Common myeloid progenitor, CD34-positive (primary cell): ENCODE data around the gene SLIT3.

Experiments
- CTCF ChIA-PET: fragments of 350-600 bp; sonication (Branson Sonifier 250); formaldehyde crosslinking; loops from one replicate; lab custom pipeline; 2021; ENCODE audit warnings: antibody characterized with exemption; lab: Charles Lee
- POLR2A ChIA-PET: fragments of 350-600 bp; sonication (Branson Sonifier 250); formaldehyde crosslinking; loops from one replicate; lab custom pipeline; 2021; ENCODE audit warnings: antibody characterized with exemption; lab: Charles Lee
- DNase-seq, 3 donors: peaks; one replicate each; pipeline versions ENCODE4 v3.0.0 to v3.0.0-alpha.2; 2013
- H3K27ac ChIP-seq, 2 experiments: 1 replicate in 1 of 2; 2 replicates in 1 of 2; pipeline ENCODE4 v1.7.0; 2013; ENCODE audit warnings: inconsistent platforms in 2 of 2, low read length in 2 of 2, mild to moderate bottlenecking in 2 of 2, low read depth in 1 of 2, moderate library complexity in 1 of 2; ENCODE audit not compliant: severe bottlenecking in 2 of 2, insufficient read depth in 1 of 2, poor library complexity in 1 of 2
- H3K27me3 ChIP-seq, 5 experiments: replicated peaks in 2 of 5; 1 replicate in 3 of 5; 2 replicates in 2 of 5; pipeline versions ENCODE4 v1.6.1 to v1.7.0; 2013; ENCODE audit warnings: low read length in 4 of 5, mild to moderate bottlenecking in 2 of 5, moderate library complexity in 2 of 5, inconsistent platforms in 1 of 5; ENCODE audit not compliant: insufficient read depth in 5 of 5, control insufficient read depth in 4 of 5
- H3K36me3 ChIP-seq, 4 experiments: 1 replicate in 2 of 4; 2 replicates in 2 of 4; pipeline versions ENCODE4 v1.6.1 to v1.7.0; 2013; ENCODE audit warnings: low read length in 3 of 4, control low read depth in 1 of 4, mild to moderate bottlenecking in 1 of 4; ENCODE audit not compliant: control insufficient read depth in 4 of 4, insufficient read depth in 4 of 4
- H3K4me1 ChIP-seq, 4 experiments: 1 replicate in 3 of 4; 2 replicates in 1 of 4; pipeline versions ENCODE4 v1.6.1 to v1.7.1; 2013; ENCODE audit warnings: low read length in 3 of 4, mild to moderate bottlenecking in 3 of 4, control low read depth in 1 of 4, inconsistent platforms in 1 of 4, moderate library complexity in 1 of 4; ENCODE audit not compliant: control insufficient read depth in 4 of 4, insufficient read depth in 4 of 4; ENCODE audit errors: control extremely low read depth in 1 of 4
- H3K4me3 ChIP-seq, 7 experiments: 1 replicate in 4 of 7; 2 replicates in 3 of 7; pipeline versions ENCODE4 v1.5.1 to v1.7.0; 2013; ENCODE audit warnings: mild to moderate bottlenecking in 7 of 7, low read length in 6 of 7, moderate library complexity in 6 of 7, inconsistent platforms in 2 of 7, low read depth in 2 of 7, control low read depth in 1 of 7; ENCODE audit not compliant: insufficient read depth in 4 of 7, control insufficient read depth in 1 of 7; ENCODE audit errors: extremely low read depth in 1 of 7
- H3K9me3 ChIP-seq, 5 experiments: 1 replicate in 4 of 5; 2 replicates in 1 of 5; pipeline versions ENCODE4 v1.6.1 to v1.7.1; 2013; ENCODE audit warnings: low read length in 4 of 5, mild to moderate bottlenecking in 2 of 5, inconsistent platforms in 1 of 5, low read depth in 1 of 5, moderate library complexity in 1 of 5; ENCODE audit not compliant: control insufficient read depth in 4 of 5, insufficient read depth in 2 of 5; ENCODE audit errors: control extremely low read depth in 1 of 5
- WGBS: methylation state at CpG from one replicate; pipeline ENCODE4 v1.1.5; 2013; ENCODE audit not compliant: insufficient coverage; 5-methylcytosine and 5-hydroxymethylcytosine counted together

Gene SLIT3

DNA sequence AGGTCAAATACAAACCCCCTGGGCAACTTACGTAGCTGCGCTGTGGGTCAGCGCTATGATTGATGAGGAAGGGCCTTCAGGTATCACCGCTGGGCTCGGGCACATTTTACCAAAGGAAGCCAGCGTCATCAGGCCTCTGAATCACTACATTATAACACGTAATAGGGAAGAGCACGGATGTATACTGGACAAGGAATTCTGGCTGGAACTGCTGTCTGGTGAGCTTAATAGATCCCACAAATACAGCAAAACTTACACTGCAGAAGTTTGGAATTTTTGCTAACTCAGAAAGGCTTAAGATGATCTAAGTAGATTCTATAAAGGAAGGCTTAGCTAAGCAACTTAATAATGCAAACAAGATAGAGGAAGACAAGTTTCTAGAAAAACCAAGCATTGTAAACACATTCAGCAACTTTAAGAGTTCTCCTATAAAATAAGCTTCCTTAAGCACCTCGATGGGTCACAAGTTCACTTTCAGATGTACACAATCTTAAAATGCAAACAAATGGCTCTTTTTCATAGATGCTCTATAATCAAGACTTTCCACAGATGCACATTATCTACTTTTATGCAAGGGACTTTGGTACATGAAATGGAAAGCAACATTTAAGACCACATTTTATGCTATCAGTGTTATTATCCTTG is 361.7 kb downstream of the SLIT3 start:
- no peak overlapping the region for H3K4me3 ChIP-seq
- whole genome bisulfite sequencing = 95% methylated on average over 9 of the region's 9 CpGs
- ChIA-PET CTCF (no interaction called here), POLR2A (no interaction called here)
- no peaks in the 10 kb centered on the region for H3K4me1 ChIP-seq
- no peak for DNase-seq
- H3K27me3 ChIP-seq = no peaks in the 10 kb centered on the region
- no peaks in the 10 kb centered on the region for H3K36me3 ChIP-seq
- H3K27ac ChIP-seq = no peak overlapping the region
- H3K9me3 ChIP-seq = no peaks in the 10 kb centered on the region

DNA sequence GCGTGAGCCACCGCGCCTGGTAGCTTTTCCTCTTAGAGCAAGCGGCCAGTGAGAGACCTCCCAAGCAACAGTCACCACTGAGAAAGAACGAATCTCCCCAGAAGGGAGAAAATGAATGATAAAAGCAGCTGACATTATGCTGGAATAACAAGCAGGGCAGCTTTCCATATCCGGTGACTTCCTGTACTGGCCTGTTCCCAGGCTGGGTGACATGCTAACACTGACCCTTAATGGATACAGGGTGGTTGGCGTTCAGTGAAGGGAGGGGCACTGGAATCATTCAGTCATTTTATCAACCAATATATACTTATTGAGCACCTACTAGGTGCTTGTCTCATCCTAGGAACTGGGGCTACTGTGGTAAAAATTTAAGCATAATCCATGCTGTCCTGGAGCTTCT is 364.4 kb downstream of the SLIT3 start:
- POLR2A ChIA-PET = no interaction called here
- H3K27me3 ChIP-seq = no peaks in the 10 kb centered on the region
- CTCF ChIA-PET = interaction anchor here (1.2 to 1.5 kb wide), 2 partner anchors 8 to 10 kb away, joined by 3 to 4 read pairs; no protein-coding TSS in a partner anchor
- H3K36me3 ChIP-seq = no peaks in the 10 kb centered on the region
- H3K4me3 ChIP-seq = no peak overlapping the region
- H3K9me3 ChIP-seq = no peaks in the 10 kb centered on the region
- H3K27ac ChIP-seq = no peak overlapping the region
- 100% methylated on average over 5 of the region's 7 CpGs for WGBS
- DNase-seq = no peak
- no peaks in the 10 kb centered on the region for H3K4me1 ChIP-seq

DNA sequence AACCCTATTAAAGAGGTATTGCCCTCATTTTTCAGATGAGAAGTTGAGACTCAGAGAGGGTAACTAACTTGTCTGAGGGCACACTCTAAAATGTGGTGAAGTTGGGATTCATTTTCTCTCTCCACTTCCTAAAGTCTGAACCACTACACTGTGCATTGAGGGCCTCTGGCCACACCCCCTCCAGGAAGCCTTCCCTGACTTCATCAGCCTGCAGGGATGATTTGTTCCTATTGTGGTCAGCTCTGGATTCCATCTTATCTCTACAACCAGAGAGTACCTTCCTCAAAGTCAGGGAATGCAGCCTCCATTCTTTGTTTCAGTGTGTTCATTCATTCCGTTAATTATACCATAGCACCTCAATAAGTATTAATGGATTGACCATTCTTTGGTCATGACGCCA is 365.8 kb downstream of the SLIT3 start:
- Histone ChIP-seq H3K27ac (no peak overlapping the region), H3K9me3 (no peaks in the 10 kb centered on the region), H3K36me3 (no peaks in the 10 kb centered on the region), H3K4me3 (no peak overlapping the region), H3K27me3 (no peaks in the 10 kb centered on the region), H3K4me1 (no peaks in the 10 kb centered on the region)
- CTCF ChIA-PET = interaction anchor here (1.2 to 1.5 kb wide), 2 partner anchors 9 to 11 kb away, joined by 3 to 4 read pairs; no protein-coding TSS in a partner anchor
- DNase-seq = no peak
- POLR2A ChIA-PET = no interaction called here
- WGBS = no CpG with 5 or more reads among the region's 2 CpGs

DNA sequence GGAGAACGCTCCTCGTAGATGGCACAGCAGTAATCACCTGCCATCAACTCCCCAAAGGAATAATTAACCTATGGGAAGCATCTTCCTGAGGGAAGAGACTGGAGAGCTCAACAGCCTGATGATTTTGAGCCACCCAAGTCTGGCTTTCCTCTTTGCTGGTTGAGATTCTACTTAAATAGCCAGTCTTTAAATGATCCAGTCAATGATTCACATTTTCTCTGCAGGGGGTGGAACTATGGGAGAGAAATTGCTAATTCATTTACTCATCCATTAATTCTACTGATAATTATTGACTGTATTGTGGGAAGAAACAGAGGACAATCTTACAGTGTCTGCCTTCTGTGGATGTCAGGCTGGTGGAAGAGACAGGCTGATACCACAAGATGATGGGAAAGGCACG is 366.8 kb downstream of the SLIT3 start:
- Histone ChIP-seq H3K27me3 (no peaks in the 10 kb centered on the region), H3K36me3 (no peaks in the 10 kb centered on the region), H3K27ac (no peak overlapping the region), H3K4me1 (no peaks in the 10 kb centered on the region), H3K4me3 (no peak overlapping the region), H3K9me3 (no peaks in the 10 kb centered on the region)
- no peak for DNase-seq
- 100% methylated on average over 2 of the region's 3 CpGs for WGBS
- ChIA-PET CTCF (interaction anchor here (1.6 kb wide), 1 partner anchor 13 kb away, joined by 3 read pairs; no protein-coding TSS in a partner anchor), POLR2A (no interaction called here)

DNA sequence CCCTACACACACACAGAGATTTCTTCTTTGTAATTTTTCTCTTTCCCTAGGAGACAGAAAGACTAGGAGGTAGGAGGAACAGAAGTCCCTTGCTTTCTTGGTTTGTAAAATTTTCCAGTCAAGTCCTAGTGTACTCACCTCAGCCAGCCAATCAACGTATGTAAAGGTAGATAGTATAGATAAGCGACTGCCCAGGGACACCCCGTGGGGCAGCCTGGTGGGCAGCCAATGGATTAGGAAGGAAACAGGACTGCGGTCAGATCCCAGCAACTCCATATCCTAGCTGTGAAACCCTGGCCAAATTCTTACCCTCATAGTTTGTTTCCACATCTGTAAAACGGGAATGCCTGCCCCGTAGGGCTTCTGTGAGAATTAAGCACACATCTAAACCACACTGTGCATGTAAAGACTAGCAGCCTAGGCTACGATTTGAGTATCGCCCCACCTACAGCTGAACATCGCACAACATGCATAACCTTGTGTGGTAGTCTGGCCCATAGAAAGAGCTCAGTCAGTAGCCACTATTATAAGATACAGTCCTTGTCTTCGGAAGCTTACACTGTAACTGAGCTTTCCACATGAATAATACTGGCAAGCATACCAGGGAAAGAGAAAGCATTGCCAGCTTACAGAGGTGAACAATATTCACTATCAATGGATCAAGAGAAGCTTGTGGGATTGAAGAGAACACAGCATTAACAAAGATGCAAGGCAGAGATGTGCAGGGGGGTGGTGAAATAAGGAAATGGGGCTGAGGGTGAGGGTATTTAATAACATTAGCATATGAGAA is 368.3 kb downstream of the SLIT3 start:
- WGBS = 91% methylated on average over 8 of the region's 10 CpGs
- H3K9me3 ChIP-seq = no peaks in the 10 kb centered on the region

DNA sequence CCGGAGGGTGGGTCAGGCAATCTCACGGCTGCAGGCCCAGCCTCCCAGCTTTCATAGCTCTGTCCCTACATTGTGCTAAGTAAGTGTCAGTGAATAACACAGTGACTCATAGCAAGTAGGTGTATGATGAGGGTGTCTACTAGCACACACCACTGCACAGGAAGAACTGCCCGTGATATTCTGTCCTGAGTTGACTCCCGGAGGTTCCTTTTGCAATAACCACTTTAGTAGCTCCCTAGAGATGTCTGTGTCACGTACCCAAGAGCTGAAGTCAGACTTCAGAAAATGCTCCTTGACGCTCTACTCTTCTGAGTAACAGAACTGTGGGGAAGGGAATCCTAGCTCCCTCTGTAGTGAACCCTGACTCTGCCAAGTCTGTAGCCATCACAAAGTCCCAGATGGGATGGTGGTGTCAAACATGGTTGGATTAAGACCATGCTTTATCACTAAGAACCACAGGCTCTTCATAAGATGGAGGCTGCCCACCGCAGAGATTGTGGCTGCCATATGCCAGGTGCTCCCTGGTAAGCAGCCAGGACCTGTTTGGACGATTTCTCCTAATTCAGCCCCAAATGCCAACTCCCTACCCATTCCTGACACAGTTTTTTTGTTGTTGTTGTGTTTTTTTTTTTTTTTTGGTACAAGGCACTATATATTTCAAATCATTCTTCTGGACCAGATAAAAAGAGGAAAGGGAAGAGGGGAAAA is 369.1 kb downstream of the SLIT3 start:
- H3K27ac ChIP-seq = no peak overlapping the region
- H3K4me1 ChIP-seq = no peaks in the 10 kb centered on the region
- WGBS = 98% methylated on average over 7 of the region's 8 CpGs
- CTCF ChIA-PET = interaction anchor here (1.7 kb wide), 1 partner anchor 15 kb away, joined by 7 read pairs; no protein-coding TSS in a partner anchor
- no peaks in the 10 kb centered on the region for H3K36me3 ChIP-seq
- no peak overlapping the region for H3K4me3 ChIP-seq
- no peak for DNase-seq
- H3K9me3 ChIP-seq = no peaks in the 10 kb centered on the region
- H3K27me3 ChIP-seq = peaks cover 0 to 2% (median 0%) of the 10 kb centered on the region in 5 experiments
- POLR2A ChIA-PET = no interaction called here

More for the DNA sequence above, 368.3 kb downstream of the SLIT3 start:
- no peak for DNase-seq
- ChIA-PET CTCF (interaction anchor here (1.6 to 1.7 kb wide), 2 partner anchors 12 to 14 kb away, joined by 3 to 7 read pairs; no protein-coding TSS in a partner anchor), POLR2A (no interaction called here)
- Histone ChIP-seq H3K4me3 (no peak overlapping the region), H3K4me1 (no peaks in the 10 kb centered on the region), H3K27me3 (peaks cover 0 to 2% (median 0%) of the 10 kb centered on the region in 5 experiments), H3K36me3 (no peaks in the 10 kb centered on the region), H3K27ac (no peak overlapping the region)
